Parathyroid adenoma (tissue), 2 donors: Measurements from ENCODE around the gene BICRAL.
A peak's percentile ranks its signal among the peaks of the same experiment; 100 is the strongest.

Experiments
- H2AFZ ChIP-seq: fragments of 300-600 bp; sonication (generic); one replicate; pipeline ENCODE4 v1.7.0; 2017; ENCODE audit warnings: antibody characterized with exemption, mild to moderate bottlenecking
- H3K27ac ChIP-seq: fragments of 300-600 bp; sonication (generic); one replicate; pipeline ENCODE4 v1.7.0; 2017
- H3K27me3 ChIP-seq: fragments of 300-600 bp; sonication (generic); one replicate; pipeline ENCODE4 v1.7.0; 2017; ENCODE audit warnings: low read length; ENCODE audit not compliant: control insufficient read depth, insufficient read depth
- H3K36me3 ChIP-seq: fragments of 300-600 bp; sonication (generic); one replicate; pipeline ENCODE4 v1.7.0; 2017; ENCODE audit warnings: low read length; ENCODE audit not compliant: control insufficient read depth, insufficient read depth
- H3K4me1 ChIP-seq: fragments of 300-600 bp; sonication (generic); one replicate; pipeline ENCODE4 v1.7.0; 2017; ENCODE audit warnings: control low read depth
- H3K4me2 ChIP-seq: fragments of 300-600 bp; sonication (generic); one replicate; pipeline ENCODE4 v1.7.0; 2017; ENCODE audit warnings: low read length
- H3K4me3 ChIP-seq: fragments of 300-600 bp; sonication (generic); one replicate; pipeline ENCODE4 v1.7.0; 2017; ENCODE audit warnings: low read depth, low read length
- H3K79me2 ChIP-seq: fragments of 300-600 bp; sonication (generic); one replicate; pipeline ENCODE4 v1.7.0; 2017; ENCODE audit warnings: control low read depth
- H3K9ac ChIP-seq: fragments of 300-600 bp; sonication (generic); one replicate; pipeline ENCODE4 v1.7.0; 2017; ENCODE audit warnings: mild to moderate bottlenecking
- H3K9me3 ChIP-seq: fragments of 300-600 bp; sonication (generic); one replicate; pipeline ENCODE4 v1.7.0; 2017; ENCODE audit warnings: low read length; ENCODE audit not compliant: control insufficient read depth
- CTCF ChIP-seq: fragments of 300-600 bp; sonication (generic); IDR thresholded peaks from one replicate; pipeline ENCODE4 v1.7.0; 2017; ENCODE audit warnings: antibody characterized with exemption, mild to moderate bottlenecking
- donor health status: primary hyperparathyroidism.

BICRAL gene

GRCh38 chr6:42784717-42785498 lies 3.1 kb downstream of the BICRAL start:
- peaks cover 38% of the 10 kb centered on the region for H3K79me2 ChIP-seq
- H3K36me3 ChIP-seq = no peaks in the 10 kb centered on the region
- no peak overlapping the region for H2AFZ ChIP-seq
- peak overlapping the region; percentile 99 for H3K27ac ChIP-seq
- peak overlapping the region; percentile 99 for H3K4me3 ChIP-seq
- no peak for TF ChIP-seq CTCF
- no peak overlapping the region for H3K9ac ChIP-seq
- peak overlapping the region; percentile 88 for H3K4me2 ChIP-seq
- H3K4me1 ChIP-seq = peaks cover 35% of the 10 kb centered on the region
- no peaks in the 10 kb centered on the region for H3K9me3 ChIP-seq
- H3K27me3 ChIP-seq = no peaks in the 10 kb centered on the region

- Histone ChIP-seq H3K4me2 (peak overlapping the region; percentile 88), H3K4me1 (peaks cover 35% of the 10 kb centered on the region), H3K9ac (no peak overlapping the region), H3K9me3 (no peaks in the 10 kb centered on the region), H3K27me3 (no peaks in the 10 kb centered on the region), H3K4me3 (peak overlapping the region; percentile 52), H2AFZ (no peak overlapping the region), H3K79me2 (peaks cover 38% of the 10 kb centered on the region), H3K36me3 (no peaks in the 10 kb centered on the region), H3K27ac (peak overlapping the region; percentile 52)
- TF ChIP-seq CTCF = no peak
Measured at GRCh38 chr6:42786525-42786985, 4.7 kb downstream of the BICRAL start.

GRCh38 chr6:42787063-42787472 lies 5.2 kb downstream of the BICRAL start:
- Histone ChIP-seq H3K4me2 (peak overlapping the region; percentile 88), H3K4me3 (peak overlapping the region; percentile 52), H3K4me1 (peaks cover 35% of the 10 kb centered on the region), H3K27me3 (no peaks in the 10 kb centered on the region), H3K79me2 (peaks cover 41% of the 10 kb centered on the region), H3K36me3 (no peaks in the 10 kb centered on the region), H3K27ac (peak overlapping the region; percentile 52), H3K9me3 (no peaks in the 10 kb centered on the region), H2AFZ (no peak overlapping the region), H3K9ac (no peak overlapping the region)
- TF ChIP-seq CTCF = no peak

- no peak overlapping the region for H2AFZ ChIP-seq
- no peak overlapping the region for H3K9ac ChIP-seq
- H3K4me3 ChIP-seq = peak overlapping the region; percentile 7
- peak overlapping the region; percentile 80 for H3K27ac ChIP-seq
- peaks cover 43% of the 10 kb centered on the region for H3K79me2 ChIP-seq
- TF ChIP-seq CTCF = no peak
- peak overlapping the region; percentile 63 for H3K4me2 ChIP-seq
- no peaks in the 10 kb centered on the region for H3K9me3 ChIP-seq
- peaks cover 35% of the 10 kb centered on the region for H3K4me1 ChIP-seq
- no peaks in the 10 kb centered on the region for H3K27me3 ChIP-seq
- no peaks in the 10 kb centered on the region for H3K36me3 ChIP-seq
Measured at GRCh38 chr6:42788671-42789070, 6.8 kb downstream of the BICRAL start.
